Astrocyte (in vitro differentiated cells and primary cell): ENCODE results near the gene CLEC16A.

Experiments
- CTCF ChIP-seq: IDR thresholded peaks from 2 replicates; pipeline ENCODE4 v1.5.1; 2011; ENCODE audit warnings: low read depth, mild to moderate bottlenecking, inconsistent platforms, low read length, moderate library complexity; ENCODE audit not compliant: insufficient read depth
- EZH2 ChIP-seq: IDR thresholded peaks from 2 replicates; pipeline ENCODE4 v1.6.1; 2012; ENCODE audit warnings: mild to moderate bottlenecking, low read length, inconsistent platforms; ENCODE audit not compliant: insufficient read depth

GRCh38 chr16:10936272-10936984 is 7.9 kb upstream of the CLEC16A start:
- TF ChIP-seq CTCF (no peak), EZH2 (no peak)
